Kidney epithelial cell (primary cell): ENCODE data around the gene TBX2. TPM values are rescaled to one million over a fixed set of nuclear protein-coding genes. Genes with fewer than 3 reads are reported as not detected.

Source experiments
- DNase-seq: peaks from one replicate; pipeline ENCODE4 v3.0.0-alpha.2; 2010; ENCODE audit warnings: low read depth
- H3K27me3 ChIP-seq: 2 replicates; pipeline ENCODE4 v1.6.0; 2011; ENCODE audit warnings: low read length; ENCODE audit not compliant: control insufficient read depth, insufficient read depth
- H3K36me3 ChIP-seq: 2 replicates; pipeline ENCODE4 v1.5.1; 2011; ENCODE audit warnings: low read length; ENCODE audit not compliant: control insufficient read depth, insufficient read depth
- H3K4me3 ChIP-seq: 2 replicates; pipeline ENCODE4 v1.5.1; 2011; ENCODE audit warnings: low read depth, mild to moderate bottlenecking, control low read depth, low read length
- total RNA-seq: library from RNA; depleted of rRNA; stranded (reverse); fragments of >200 nt; gene quantifications from 2 replicates; pipeline ENCODE4 v1.2.3, GENCODE V29; 2015
- TF ChIP-seq, protein P1 (sequence below): IDR thresholded peaks from 2 replicates; pipeline ENCODE4 v1.5.1; 2011; ENCODE audit warnings: mild to moderate bottlenecking, moderate library complexity, low read length, control low read depth, inconsistent platforms; ENCODE audit not compliant: insufficient read depth, poor library complexity, severe bottlenecking

Gene TBX2
- total RNA-seq, 1 donor from 2014 or later: 7.3 TPM

DNA sequence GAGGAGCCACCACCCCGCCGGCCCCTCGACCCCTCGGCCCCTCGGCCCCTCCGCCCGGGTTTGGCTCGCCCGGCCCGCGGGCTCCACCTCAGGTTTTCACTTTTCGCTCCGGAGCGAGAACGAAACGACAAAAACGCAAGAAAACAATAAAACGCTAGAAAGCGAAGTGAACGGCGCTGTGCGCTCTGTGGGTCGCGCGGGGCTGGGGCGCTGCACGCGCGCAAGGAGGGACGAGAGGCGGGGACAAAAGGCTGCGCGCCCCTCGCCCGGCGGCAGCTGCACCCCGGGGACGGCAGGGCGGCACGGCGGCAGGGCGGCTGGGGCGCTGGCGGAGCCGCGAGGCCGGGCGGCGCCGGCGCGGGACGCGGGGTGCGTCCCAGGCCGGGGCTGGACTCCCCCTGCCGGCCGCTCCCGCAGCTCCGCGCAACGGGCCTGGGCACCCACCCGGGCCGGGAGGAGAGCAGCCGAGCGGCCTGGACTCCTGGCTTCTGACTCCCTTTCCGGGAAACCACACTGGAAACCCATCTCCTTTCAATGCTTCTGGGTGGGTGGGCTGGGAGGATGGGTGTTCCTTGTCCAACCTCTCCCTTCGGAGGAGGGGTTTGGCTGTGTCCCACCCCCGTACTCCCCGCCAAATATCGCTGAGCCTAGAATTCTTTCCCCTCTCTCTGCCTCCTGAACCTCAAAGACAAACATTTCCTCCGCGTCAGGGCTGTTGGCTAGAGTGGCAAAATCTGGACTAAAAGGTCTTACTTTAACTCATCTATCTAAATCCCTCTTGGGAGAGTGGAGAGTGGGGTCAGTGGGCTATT, 9.9 kb downstream of the TBX2 start:
- Histone ChIP-seq H3K36me3 (no peaks in the 10 kb centered on the region), H3K27me3 (peaks cover 73% of the 10 kb centered on the region), H3K4me3 (peak overlapping the region; percentile 35)
- no peak for DNase-seq
- TF ChIP-seq, protein P1, sequence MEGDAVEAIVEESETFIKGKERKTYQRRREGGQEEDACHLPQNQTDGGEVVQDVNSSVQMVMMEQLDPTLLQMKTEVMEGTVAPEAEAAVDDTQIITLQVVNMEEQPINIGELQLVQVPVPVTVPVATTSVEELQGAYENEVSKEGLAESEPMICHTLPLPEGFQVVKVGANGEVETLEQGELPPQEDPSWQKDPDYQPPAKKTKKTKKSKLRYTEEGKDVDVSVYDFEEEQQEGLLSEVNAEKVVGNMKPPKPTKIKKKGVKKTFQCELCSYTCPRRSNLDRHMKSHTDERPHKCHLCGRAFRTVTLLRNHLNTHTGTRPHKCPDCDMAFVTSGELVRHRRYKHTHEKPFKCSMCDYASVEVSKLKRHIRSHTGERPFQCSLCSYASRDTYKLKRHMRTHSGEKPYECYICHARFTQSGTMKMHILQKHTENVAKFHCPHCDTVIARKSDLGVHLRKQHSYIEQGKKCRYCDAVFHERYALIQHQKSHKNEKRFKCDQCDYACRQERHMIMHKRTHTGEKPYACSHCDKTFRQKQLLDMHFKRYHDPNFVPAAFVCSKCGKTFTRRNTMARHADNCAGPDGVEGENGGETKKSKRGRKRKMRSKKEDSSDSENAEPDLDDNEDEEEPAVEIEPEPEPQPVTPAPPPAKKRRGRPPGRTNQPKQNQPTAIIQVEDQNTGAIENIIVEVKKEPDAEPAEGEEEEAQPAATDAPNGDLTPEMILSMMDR: peak; percentile 48

DNA sequence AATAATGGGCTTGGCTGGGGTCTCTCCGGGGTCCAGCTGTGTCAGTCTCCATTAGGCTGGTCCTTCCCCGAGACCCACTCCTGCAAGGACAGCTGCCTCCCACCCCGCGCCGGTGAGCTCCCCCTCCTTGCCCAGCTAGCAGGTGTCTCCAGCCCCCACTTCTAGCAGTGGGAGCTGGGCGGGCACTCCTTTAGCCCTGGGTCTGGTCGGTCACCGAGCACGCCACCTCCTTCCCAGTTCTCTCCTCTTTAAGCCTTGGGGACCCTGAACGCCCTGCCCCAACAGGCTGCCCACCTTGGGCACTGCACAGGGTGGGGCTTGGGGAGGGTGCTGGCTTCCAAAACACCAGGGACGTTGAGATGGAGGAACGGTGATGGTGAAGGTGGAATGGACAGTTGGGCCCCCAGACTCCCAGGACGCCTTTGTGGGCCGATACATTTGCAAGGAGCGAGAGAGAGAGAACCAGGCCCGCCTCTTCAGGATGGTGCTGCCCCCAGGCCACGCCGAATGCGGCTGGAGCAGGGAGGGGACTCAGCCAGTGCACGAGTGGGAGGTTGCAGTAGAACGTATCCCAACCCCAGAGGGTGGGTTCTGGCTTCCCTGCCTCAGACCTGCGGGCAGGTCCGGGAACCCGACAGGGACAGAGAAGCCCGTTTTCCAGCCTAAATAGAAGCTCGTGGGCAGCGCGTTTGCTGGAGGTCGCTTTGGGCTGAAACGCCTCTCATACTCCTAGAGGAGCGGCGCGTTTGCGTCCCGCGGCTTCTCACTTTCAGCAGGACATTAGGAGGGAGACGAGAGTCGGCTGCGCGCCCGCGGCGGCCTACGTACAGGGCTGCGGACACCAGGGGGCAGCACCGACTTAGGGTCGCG, 10.7 kb downstream of the TBX2 start:
- TF ChIP-seq, protein P1: peak; percentile 56
- Histone ChIP-seq H3K36me3 (no peaks in the 10 kb centered on the region), H3K4me3 (no peak overlapping the region), H3K27me3 (peaks cover 64% of the 10 kb centered on the region)
- no peak for DNase-seq

DNA sequence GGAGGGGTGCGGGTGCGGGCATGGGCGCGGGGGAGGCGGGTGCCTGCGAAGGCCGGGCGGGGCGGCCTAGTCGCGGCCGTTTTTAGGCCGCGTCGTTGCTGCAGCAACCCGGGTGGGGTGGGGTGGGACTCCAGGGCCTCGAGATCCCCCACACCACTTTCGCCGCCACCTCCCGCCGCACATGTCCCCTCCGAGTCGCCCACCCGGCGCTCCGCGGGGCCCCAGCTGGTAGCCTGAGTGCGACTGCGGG, 11.3 kb downstream of the TBX2 start:
- TF ChIP-seq, protein P1: no peak
- no peak for DNase-seq
- Histone ChIP-seq H3K27me3 (peaks cover 59% of the 10 kb centered on the region), H3K36me3 (no peaks in the 10 kb centered on the region), H3K4me3 (peak overlapping the region; percentile 49)

DNA sequence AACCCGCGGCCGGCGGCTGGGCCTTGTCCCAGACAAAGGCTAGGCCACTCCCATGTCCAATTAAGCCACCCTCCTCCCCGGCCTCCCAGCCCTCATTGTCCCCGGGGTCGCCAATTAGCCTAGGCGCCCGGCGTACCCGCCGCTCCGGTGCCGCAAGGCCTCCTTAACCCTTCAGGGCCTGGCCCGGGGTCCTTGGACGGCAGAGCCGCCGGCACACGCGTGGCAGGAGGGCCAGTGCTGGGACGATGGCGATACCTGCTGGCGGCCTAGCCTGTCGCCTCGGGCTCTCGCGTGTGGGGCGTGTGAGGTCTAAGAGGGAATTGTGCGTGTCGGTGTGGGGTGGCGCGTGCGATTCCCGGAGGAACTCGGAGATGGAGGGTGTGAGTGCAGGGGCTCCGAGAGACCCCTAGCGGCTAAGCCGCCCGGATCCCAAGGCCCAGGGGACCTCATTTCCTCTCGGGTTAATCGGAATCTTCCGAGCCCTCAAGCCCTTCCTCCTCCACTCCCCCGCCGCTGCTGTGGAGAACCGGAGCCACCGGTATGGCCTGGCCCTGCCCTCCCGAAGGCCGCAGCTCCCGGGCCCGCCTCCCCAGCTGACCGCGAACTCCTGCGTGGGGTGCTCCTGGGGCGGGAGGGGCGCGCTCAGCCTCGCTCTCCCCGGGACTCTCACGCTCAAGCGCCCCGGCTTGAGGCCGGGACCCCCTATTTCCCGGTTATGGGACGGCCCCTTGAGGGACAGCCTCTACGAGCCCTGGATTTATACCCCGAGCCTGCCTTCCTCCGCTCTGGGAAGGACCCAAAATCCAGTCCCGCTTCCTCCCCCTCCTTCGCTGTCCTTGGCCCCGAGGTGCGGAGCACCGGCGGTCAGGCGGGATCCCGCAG, 11.9 kb downstream of the TBX2 start:
- Histone ChIP-seq H3K36me3 (no peaks in the 10 kb centered on the region), H3K27me3 (peaks cover 54% of the 10 kb centered on the region), H3K4me3 (peak overlapping the region; percentile 49)
- no peak for DNase-seq
- TF ChIP-seq, protein P1: peak; percentile 28

DNA sequence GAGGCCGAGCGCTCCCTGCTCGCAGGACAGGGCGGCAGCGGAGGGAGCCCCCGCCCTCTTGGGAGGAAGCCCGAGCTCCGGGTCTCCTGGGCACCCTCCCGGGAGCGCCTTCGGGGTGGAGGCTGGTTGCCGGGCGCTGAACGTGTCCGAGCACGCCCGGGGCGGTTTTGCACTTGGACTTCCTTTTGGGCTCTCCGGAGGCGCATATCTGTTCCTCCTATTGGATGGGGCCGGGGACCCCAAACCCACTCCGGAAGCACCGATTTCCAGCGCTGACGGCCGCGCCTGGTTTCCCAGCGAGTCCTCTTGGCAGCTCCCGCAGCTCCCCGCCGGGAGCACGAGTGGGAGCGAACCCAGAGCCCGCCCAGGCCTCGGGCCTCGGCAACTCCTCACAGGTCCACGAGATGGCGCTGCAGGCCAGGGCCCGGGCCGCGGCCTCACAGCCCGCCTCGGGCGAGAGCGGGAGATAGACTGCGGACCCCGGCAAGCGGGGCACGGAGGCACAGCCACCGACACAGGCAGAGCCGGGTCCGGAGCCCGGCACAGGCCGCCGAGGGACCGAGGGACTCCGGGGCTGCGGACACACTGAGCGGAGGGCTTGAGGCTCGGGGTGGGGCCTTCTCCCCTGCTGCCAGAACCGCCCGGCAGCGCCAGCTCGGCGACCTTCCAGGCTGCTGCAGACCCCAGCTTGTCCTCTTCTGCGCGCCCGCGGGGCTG, 12.7 kb downstream of the TBX2 start:
- DNase-seq: no peak

More for the DNA sequence above, 12.7 kb downstream of the TBX2 start:
- H3K36me3 ChIP-seq: no peaks in the 10 kb centered on the region
- TF ChIP-seq, protein P1: peak; percentile 78
- H3K27me3 ChIP-seq: peaks cover 50% of the 10 kb centered on the region
- peak overlapping the region; percentile 49 for H3K4me3 ChIP-seq
